SK-N-SH (cell line): ENCODE measurements around the gene FOXP1. TPM values are rescaled to one million over a fixed set of nuclear protein-coding genes. Genes with fewer than 3 reads are reported as not detected.

ENCODE experiments used
- CTCF ChIA-PET: fragments of 300-600, 350-600 bp; formaldehyde crosslinking; extraction: SDS; loops from one replicate; lab custom pipeline; 2021; lab: Yijun Ruan, JAX
- POLR2A ChIA-PET: fragments of 350-600 bp; sonication (Branson Sonifier 250); formaldehyde crosslinking; extraction: SDS; loops from one replicate; lab custom pipeline; 2020; ENCODE audit warnings: antibody characterized with exemption, inconsistent platforms; lab: Yijun Ruan, JAX
- DNase-seq: peaks from one replicate; pipeline ENCODE4 v3.0.0; 2012
- H2AFZ ChIP-seq: fragments of 200-600 bp; sonication (generic); 2 replicates; pipeline ENCODE4 v1.8.1; 2016; ENCODE audit warnings: antibody characterized with exemption, mild to moderate bottlenecking, low read depth
- H3F3A ChIP-seq: fragments of 200-600 bp; sonication (generic); replicated peaks from 2 replicates; pipeline ENCODE3; 2016; ENCODE audit warnings: antibody characterized with exemption, mild to moderate bottlenecking; ENCODE audit not compliant: insufficient read depth
- H3K27ac ChIP-seq, 2 experiments: fragments of 200-500 bp in 1 of 2; fragments of 200-600 bp in 1 of 2; sonication (Bioruptor generic) in 1 of 2; sonication (generic), shearing (Covaris generic) in 1 of 2; 2 replicates each; pipeline versions ENCODE4 v1.5.1 to v1.6.1; 2014 to 2016; ENCODE audit warnings: low read depth in 2 of 2, inconsistent platforms in 1 of 2, low read length in 1 of 2, mild to moderate bottlenecking in 1 of 2, mixed read lengths in 1 of 2
- H3K27me3 ChIP-seq: fragments of 200-600 bp; sonication (generic), shearing (Covaris generic); 2 replicates; pipeline ENCODE4 v1.6.1; 2016; ENCODE audit warnings: mixed run types; ENCODE audit not compliant: insufficient read depth
- H3K36me3 ChIP-seq, 2 experiments: fragments of 200-500 bp in 1 of 2; fragments of 200-600 bp in 1 of 2; sonication (Bioruptor generic) in 1 of 2; sonication (generic) in 1 of 2; replicated peaks in 1 of 2; 2 replicates each; pipeline versions ENCODE3 to v1.5.1; 2014 to 2016; ENCODE audit warnings: low read length in 1 of 2, mild to moderate bottlenecking in 1 of 2; ENCODE audit not compliant: insufficient read depth in 2 of 2, control insufficient read depth in 1 of 2
- H3K4me1 ChIP-seq, 2 experiments: fragments of 200-500 bp in 1 of 2; fragments of 200-600 bp in 1 of 2; sonication (Bioruptor generic) in 1 of 2; sonication (generic), shearing (Covaris generic) in 1 of 2; 2 replicates each; pipeline versions ENCODE4 v1.5.1 to v1.6.1; 2014 to 2016; ENCODE audit warnings: low read depth in 1 of 2, low read length in 1 of 2, mixed run types in 1 of 2; ENCODE audit not compliant: insufficient read depth in 2 of 2, control insufficient read depth in 1 of 2
- H3K4me2 ChIP-seq: fragments of 200-600 bp; sonication (generic), shearing (Covaris generic); 2 replicates; pipeline ENCODE4 v1.6.1; 2017; ENCODE audit warnings: mixed run types
- H3K4me3 ChIP-seq, 2 experiments: fragments of 200-500 bp in 1 of 2; fragments of 200-600 bp in 1 of 2; sonication (Bioruptor generic) in 1 of 2; sonication (generic), shearing (Covaris generic) in 1 of 2; 2 replicates each; pipeline versions ENCODE4 v1.5.1 to v1.8.1; 2014 to 2016; ENCODE audit warnings: low read depth in 2 of 2, inconsistent platforms in 1 of 2, low read length in 1 of 2, mild to moderate bottlenecking in 1 of 2, mixed read lengths in 1 of 2, moderate library complexity in 1 of 2
- H3K79me2 ChIP-seq: fragments of 200-600 bp; sonication (generic); 2 replicates; pipeline ENCODE4 v1.8.1; 2017; ENCODE audit warnings: mild to moderate bottlenecking; ENCODE audit not compliant: insufficient read depth
- H3K9ac ChIP-seq: fragments of 200-600 bp; sonication (generic); 2 replicates; pipeline ENCODE4 v1.6.1; 2017; ENCODE audit warnings: mixed run types
- H3K9me2 ChIP-seq: fragments of 200-600 bp; sonication (generic); 2 replicates; pipeline ENCODE4 v1.6.1; 2017; ENCODE audit warnings: mixed run types
- H3K9me3 ChIP-seq: fragments of 200-600 bp; sonication (generic); 2 replicates; pipeline ENCODE4 v1.6.1; 2017; ENCODE audit warnings: mixed run types, mild to moderate bottlenecking, moderate library complexity
- H4K20me1 ChIP-seq: fragments of 200-600 bp; sonication (generic); 2 replicates; pipeline ENCODE4 v1.6.1; 2017; ENCODE audit warnings: mild to moderate bottlenecking, mixed run types; ENCODE audit not compliant: insufficient read depth
- CHD2 ChIP-seq: fragments of 150-350 bp; IDR thresholded peaks from 2 replicates; pipeline ENCODE4 v1.6.1; 2018; ENCODE audit warnings: low read length; ENCODE audit not compliant: partially characterized antibody
- ELF1 ChIP-seq: IDR thresholded peaks from 2 replicates; pipeline ENCODE4 v1.4.0; 2012
- EP300 ChIP-seq, 2 experiments: IDR thresholded peaks; 2 replicates each; pipeline versions ENCODE4 v1.4.0 to v1.6.1; 2012; ENCODE audit warnings: borderline replicate concordance in 1 of 2, low read depth in 1 of 2, low read length in 1 of 2
- GABPA ChIP-seq: IDR thresholded peaks from 2 replicates; pipeline ENCODE4 v1.4.0; 2012; ENCODE audit warnings: low read depth, mild to moderate bottlenecking
- IRF3 ChIP-seq: fragments of 150-350 bp; IDR thresholded peaks from 2 replicates; pipeline ENCODE4 v1.6.1; 2016; ENCODE audit warnings: mild to moderate bottlenecking, low read depth, low read length
- JUND ChIP-seq: IDR thresholded peaks from 2 replicates; pipeline ENCODE4 v1.4.0; 2012
- MAX ChIP-seq: IDR thresholded peaks from 2 replicates; pipeline ENCODE4 v1.4.0; 2012; ENCODE audit warnings: low read depth
- MXI1 ChIP-seq: IDR thresholded peaks from 2 replicates; pipeline ENCODE4 v1.6.1; 2012; ENCODE audit warnings: mild to moderate bottlenecking, low read depth, low read length, improper control_type of control experiment
- POLR2AphosphoS5 ChIP-seq: IDR thresholded peaks from 2 replicates; pipeline ENCODE4 v1.6.1; 2012; ENCODE audit warnings: low read depth, low read length
- RFX5 ChIP-seq: IDR thresholded peaks from 2 replicates; pipeline ENCODE4 v1.6.1; 2012; ENCODE audit warnings: mild to moderate bottlenecking, improper control_type of control experiment, low read length
- RXRA ChIP-seq: IDR thresholded peaks from 2 replicates; pipeline ENCODE4 v1.4.0; 2012; ENCODE audit warnings: low read depth, mild to moderate bottlenecking, borderline replicate concordance
- SIN3A ChIP-seq: IDR thresholded peaks from 2 replicates; pipeline ENCODE4 v1.6.1; 2012; ENCODE audit warnings: low read depth, mild to moderate bottlenecking, low read length, moderate library complexity, borderline replicate concordance
- SMC3 ChIP-seq: IDR thresholded peaks from 2 replicates; pipeline ENCODE4 v1.6.1; 2012; ENCODE audit warnings: low read depth, low read length, improper control_type of control experiment
- TAF1 ChIP-seq: IDR thresholded peaks from 2 replicates; pipeline ENCODE4 v1.6.1; 2012; ENCODE audit warnings: low read depth, mild to moderate bottlenecking, low read length, moderate library complexity, borderline replicate concordance
- TEAD4 ChIP-seq: IDR thresholded peaks from 2 replicates; pipeline ENCODE4 v1.4.0; 2012; ENCODE audit warnings: mild to moderate bottlenecking, borderline replicate concordance; ENCODE audit not compliant: insufficient read depth
- USF1 ChIP-seq: IDR thresholded peaks from 2 replicates; pipeline ENCODE4 v1.4.0; 2012; ENCODE audit warnings: low read depth, borderline replicate concordance
- USF2 ChIP-seq: fragments of 150-350 bp; IDR thresholded peaks from 2 replicates; pipeline ENCODE4 v1.6.1; 2017; ENCODE audit warnings: antibody characterized with exemption, low read length, low read depth, borderline replicate concordance
- YY1 ChIP-seq: IDR thresholded peaks from 2 replicates; pipeline ENCODE4 v1.4.0; 2012; ENCODE audit warnings: low read depth, mild to moderate bottlenecking
- ZBTB33 ChIP-seq: IDR thresholded peaks from 2 replicates; pipeline ENCODE4 v1.4.0; 2012; ENCODE audit warnings: low read depth, borderline replicate concordance
- WGBS: methylation state at CpG from one replicate; pipeline ENCODE4 v1.1.6; 2017; ENCODE audit warnings: low lambda C conversion rate; 5-methylcytosine and 5-hydroxymethylcytosine counted together
- polyA plus RNA-seq, 3 experiments: library from polyadenylated mRNA; depleted of rRNA; stranded (reverse); fragments of >200 nt; gene quantifications; 2 replicates each; pipeline ENCODE4 v1.2.3, GENCODE V29; 2012

The FOXP1 gene
- polyA plus RNA-seq, 1 of the 3 experiments (the other 2 are of a cell fraction): 8.8 TPM

GRCh38 chr3:71629711-71630110 lies 46.2 kb upstream of the FOXP1 start:
- H3K9me3 ChIP-seq: no peaks in the 10 kb centered on the region
- H3K9ac ChIP-seq: no peak overlapping the region
- WGBS: 57% methylated on average over 2 of the region's 2 CpGs
- no peak for DNase-seq
- peak overlapping the region; percentile 61; the same call in 1 of the 2 replicates for H2AFZ ChIP-seq
- H3F3A ChIP-seq: no peaks in the 10 kb centered on the region
- H3K9me2 ChIP-seq: no peaks in the 10 kb centered on the region
- H3K27ac ChIP-seq: no peak overlapping the region
- ChIA-PET CTCF (no interaction called here), POLR2A (no interaction called here)
- no peaks in the 10 kb centered on the region for H3K27me3 ChIP-seq
- H3K4me2 ChIP-seq: no peak overlapping the region
- H3K79me2 ChIP-seq: no peaks in the 10 kb centered on the region
- TF ChIP-seq EP300 (IDR thresholded peaks at IDR 0.05; ENCODE audit: borderline replicate concordance in 1 of 2, low read depth in 1 of 2, low read length in 1 of 2) (no peak), JUND (no peak), YY1 (no peak), RFX5 (no peak), SMC3 (no peak), USF1 (no peak), TEAD4 (no peak), GABPA (no peak), SIN3A (no peak), IRF3 (no peak)
- no peaks in the 10 kb centered on the region for H3K36me3 ChIP-seq
- H3K4me3 ChIP-seq: no peak overlapping the region
- peaks cover 0 to 3% of the 10 kb centered on the region in 2 experiments; a peak in 1 of 4 replicates for H3K4me1 ChIP-seq
- H4K20me1 ChIP-seq: no peaks in the 10 kb centered on the region

- no peak overlapping the region for H3K9ac ChIP-seq
- peak overlapping the region; percentile 61; the same call in 1 of the 2 replicates for H2AFZ ChIP-seq
- no peaks in the 10 kb centered on the region for H3K79me2 ChIP-seq
- ChIA-PET CTCF (no interaction called here), POLR2A (no interaction called here)
- H3K4me2 ChIP-seq: no peak overlapping the region
- H3K9me3 ChIP-seq: no peaks in the 10 kb centered on the region
- no peaks in the 10 kb centered on the region for H3K27me3 ChIP-seq
- WGBS: 46% methylated on average over 8 of the region's 8 CpGs
- no peak for DNase-seq
- H3K4me3 ChIP-seq: no peak overlapping the region
- H3K27ac ChIP-seq: no peak overlapping the region
- no peaks in the 10 kb centered on the region for H3F3A ChIP-seq
- TF ChIP-seq TAF1 (no peak), ELF1 (no peak), IRF3 (no peak), YY1 (no peak), ZBTB33 (no peak), USF2 (no peak), MAX (no peak), MXI1 (no peak), RXRA (no peak), POLR2AphosphoS5 (no peak), CHD2 (no peak), SMC3 (no peak)
- H3K9me2 ChIP-seq: no peaks in the 10 kb centered on the region
- no peaks in the 10 kb centered on the region for H4K20me1 ChIP-seq
- H3K4me1 ChIP-seq: peaks cover 0 to 3% of the 10 kb centered on the region in 2 experiments; a peak in 1 of 4 replicates
- no peaks in the 10 kb centered on the region for H3K36me3 ChIP-seq
These were observed 45.8 kb upstream of the FOXP1 start for GRCh38 chr3:71629289-71629688.
